ENCODE data around the gene KCP.

Gene KCP

GRCh38 chr7:128869944-128870285, 40.6 kb downstream of the KCP start:
- DNase-seq, result no peak

- DNase-seq, result no peak
Observed at GRCh38 chr7:128869138-128869943, 41.2 kb downstream of the KCP start.

GRCh38 chr7:128868624-128869137, 41.8 kb downstream of the KCP start:
- DNase-seq, result no peak

- no peak for DNase-seq
Observed at GRCh38 chr7:128867842-128868623, 42.5 kb downstream of the KCP start.

GRCh38 chr7:128867241-128867640, 43.3 kb downstream of the KCP start:
- no peak for DNase-seq

GRCh38 chr7:128865996-128866877, 44.3 kb downstream of the KCP start:
- no peak for DNase-seq

- no peak for DNase-seq
Observed at GRCh38 chr7:128865303-128865702, 45.2 kb downstream of the KCP start.

- DNase-seq, result peak; percentile 69 to 82
Observed at GRCh38 chr7:128863433-128863989, 47.0 kb downstream of the KCP start.

- peak; percentile 96 to 98 for DNase-seq
Observed at GRCh38 chr7:128862571-128863432, 47.7 kb downstream of the KCP start, which contains the start of gene ATP6V1F. ATP6V1F (plus strand) TSS chr7:128862856; CDS start chr7:128862905, 49 bp downstream.

GRCh38 chr7:128861957-128862570, 48.4 kb downstream of the KCP start:
- DNase-seq, result peak in 1 of 2 experiments; percentile 5

- DNase-seq, result peak; percentile 21 to 33
Observed at GRCh38 chr7:128860158-128861073, 50.1 kb downstream of the KCP start.

GRCh38 chr7:128859232-128860157, 51.0 kb downstream of the KCP start:
- no peak for DNase-seq

- no peak for DNase-seq
Observed at GRCh38 chr7:128858380-128859231, 51.9 kb downstream of the KCP start.

- DNase-seq, result no peak
Observed at GRCh38 chr7:128856001-128856718, 54.3 kb downstream of the KCP start.

- DNase-seq, result no peak
Observed at GRCh38 chr7:128855559-128855958, 55.0 kb downstream of the KCP start.

- DNase-seq, result no peak
Observed at GRCh38 chr7:128854396-128854795, 56.1 kb downstream of the KCP start.

GRCh38 chr7:128853799-128854198, 56.7 kb downstream of the KCP start:
- DNase-seq, result no peak

Data from Kasumi-1 (cell line).